ENCODE measurements around the gene ACTN1.

- TF ChIP-seq GATA2 (IDR thresholded peaks at IDR 0.05; ENCODE audit: low read depth, low read length) (no peak), GATA3 (IDR thresholded peaks at IDR 0.05; ENCODE audit: low read depth, low read length) (no peak)
Observed at GRCh38 chr14:68879321-68879781, 99.8 kb downstream of the ACTN1 start.

Data from SH-SY5Y (cell line).